Measurements from ENCODE around the gene AMZ2. TPM values are rescaled to one million over a fixed set of nuclear protein-coding genes. Genes with fewer than 3 reads are reported as not detected.
"Not testable (repeated sequence)": the region's sequence is repeated elsewhere in the genome, so short reads cannot be mapped to it uniquely, and the experiment has no call there.

AMZ2 gene
- polyA plus RNA-seq, 3 donors = 34.0 to 67.6 (median 67.2) TPM

DNA sequence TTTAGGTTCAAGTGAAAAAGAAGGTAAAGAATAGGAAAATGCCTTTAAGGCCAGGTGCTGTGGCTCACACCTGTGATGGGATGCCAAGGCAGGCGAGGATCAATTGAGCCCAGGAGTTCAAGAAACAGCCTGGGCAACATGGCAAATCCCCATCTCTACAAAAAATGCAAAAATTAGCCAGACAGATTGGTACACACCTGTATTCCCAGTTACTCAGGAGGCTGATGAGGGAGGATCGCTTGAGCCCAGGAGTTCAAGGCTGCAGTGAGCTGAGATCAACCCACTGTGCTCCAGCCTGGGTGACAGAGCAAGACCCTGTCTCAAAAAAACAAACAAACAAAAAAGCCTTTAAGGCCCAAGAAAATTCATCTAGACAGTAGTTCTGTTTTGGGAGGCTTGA lies 45.5 kb upstream of the AMZ2 start:
- H3K4me2 ChIP-seq (replicated peaks; ENCODE audit: extremely low read depth, low read length, poor library complexity, severe bottlenecking); H4K20me1 ChIP-seq (ENCODE audit: insufficient read depth, low read length); H3K36me3 Mint-ChIP-seq; H3K79me2 ChIP-seq (ENCODE audit: insufficient read depth, low read length); H3K36me3 ChIP-seq (replicated peaks in 1 of 2; ENCODE audit: control insufficient read depth in 1 of 2, insufficient read depth in 2 of 2, low read length in 2 of 2); DNase-seq; H2AFZ ChIP-seq (ENCODE audit: insufficient read depth, low read depth, low read length, poor library complexity, severe bottlenecking); intact Hi-C loops (cut with micrococcal nuclease); H3K4me3 ChIP-seq (replicated peaks in 1 of 3; ENCODE audit: low read depth in 2 of 3, low read length in 3 of 3); H3K27ac Mint-ChIP-seq; H3K27ac ChIP-seq (ENCODE audit: low read depth in 1 of 2, low read length in 2 of 2); H3K9ac ChIP-seq (ENCODE audit: insufficient read depth, low read length, poor library complexity, severe bottlenecking): not testable (repeated sequence)
- Histone ChIP-seq H3K4me1 (ENCODE audit: control insufficient read depth in 1 of 2, insufficient read depth in 2 of 2, low read length in 2 of 2) (peaks cover 50 to 64% of the 10 kb centered on the region in 2 donors), H3K9me3 (replicated peaks in 1 of 2; ENCODE audit: control insufficient read depth in 1 of 2, insufficient read depth in 1 of 2, low read length in 2 of 2) (peaks cover 0 to 15% of the 10 kb centered on the region in 2 donors), H3K27me3 (ENCODE audit: control insufficient read depth in 2 of 2, insufficient read depth in 2 of 2, low read length in 2 of 2) (peaks cover 31 to 59% of the 10 kb centered on the region in 2 donors)
- peaks cover 46% of the 10 kb centered on the region for H3K4me1 Mint-ChIP-seq
- H3K4me3 Mint-ChIP-seq = peak overlapping the region in 1 of 2 donors; percentile 51
- no CpG with 5 or more reads among the region's 2 CpGs for whole genome bisulfite sequencing (ENCODE audit: insufficient coverage)
- peaks cover 65 to 87% (median 72%) of the 10 kb centered on the region in 3 donors for H3K27me3 Mint-ChIP-seq (ENCODE audit: low read depth in 3 of 3)
- H3K9me3 Mint-ChIP-seq = peaks cover 0 to 25% (median 3%) of the 10 kb centered on the region in 7 donors

DNA sequence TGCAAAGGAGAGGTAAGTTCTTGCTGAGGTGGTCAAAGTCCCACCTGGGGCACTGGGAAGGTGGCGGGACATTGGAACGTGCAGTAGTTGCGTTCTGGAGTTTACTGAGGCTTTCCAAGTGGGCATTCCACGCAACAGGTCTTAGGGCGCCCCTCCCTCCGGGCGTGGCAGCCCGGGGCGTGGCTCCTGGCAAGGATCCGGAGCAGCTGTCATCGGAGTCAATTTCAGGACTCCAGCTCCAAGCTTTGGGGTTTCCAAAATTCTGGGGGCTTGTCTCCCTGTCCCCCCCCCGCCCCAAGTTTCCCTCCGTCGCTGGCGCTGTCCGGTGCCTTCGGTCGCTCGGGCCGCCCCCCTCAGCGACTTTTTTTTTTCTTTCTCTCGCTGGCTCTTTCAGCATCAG lies 43.1 kb upstream of the AMZ2 start:
- DNase-seq = peak in 1 of 3 donors; percentile 6
- Mint-ChIP-seq H3K27ac (peak overlapping the region in 2 of 7 donors; percentile 18 to 78), H3K4me1 (peaks cover 30% of the 10 kb centered on the region), H3K9me3 (peaks cover 0 to 11% (median 0%) of the 10 kb centered on the region in 7 donors), H3K4me3 (peak overlapping the region; percentile 90), H3K36me3 (peaks cover 11 to 16% of the 10 kb centered on the region in 2 donors), H3K27me3 (ENCODE audit: low read depth in 3 of 3) (peaks cover 43 to 64% (median 51%) of the 10 kb centered on the region in 3 donors)
- intact Hi-C loops (cut with micrococcal nuclease) = loop anchor here in 1 of 2 donors (5.0 kb wide), 1 partner anchor 43 kb away; the partner anchor contains the start of gene AMZ2
- Histone ChIP-seq H3K4me3 (replicated peaks in 1 of 3; ENCODE audit: low read depth in 2 of 3, low read length in 3 of 3) (peak overlapping the region; percentile 69 to 93 (median 80)), H3K4me1 (ENCODE audit: control insufficient read depth in 1 of 2, insufficient read depth in 2 of 2, low read length in 2 of 2) (peaks cover 31 to 39% of the 10 kb centered on the region in 2 donors), H3K79me2 (ENCODE audit: insufficient read depth, low read length) (no peaks in the 10 kb centered on the region), H2AFZ (ENCODE audit: insufficient read depth, low read depth, low read length, poor library complexity, severe bottlenecking) (peak overlapping the region; percentile 79), H3K9ac (ENCODE audit: insufficient read depth, low read length, poor library complexity, severe bottlenecking) (peak overlapping the region; percentile 75), H3K36me3 (replicated peaks in 1 of 2; ENCODE audit: control insufficient read depth in 1 of 2, insufficient read depth in 2 of 2, low read length in 2 of 2) (no peaks in the 10 kb centered on the region), H4K20me1 (ENCODE audit: insufficient read depth, low read length) (no peaks in the 10 kb centered on the region), H3K27ac (ENCODE audit: low read depth in 1 of 2, low read length in 2 of 2) (no peak overlapping the region), H3K9me3 (replicated peaks in 1 of 2; ENCODE audit: control insufficient read depth in 1 of 2, insufficient read depth in 1 of 2, low read length in 2 of 2) (no peaks in the 10 kb centered on the region), H3K27me3 (ENCODE audit: control insufficient read depth in 2 of 2, insufficient read depth in 2 of 2, low read length in 2 of 2) (peaks cover 13 to 37% of the 10 kb centered on the region in 2 donors), H3K4me2 (replicated peaks; ENCODE audit: extremely low read depth, low read length, poor library complexity, severe bottlenecking) (peak overlapping the region; percentile 79)
- 0% methylated on average over 11 of the region's 22 CpGs for WGBS (ENCODE audit: insufficient coverage)
- TF ChIP-seq, protein P1, sequence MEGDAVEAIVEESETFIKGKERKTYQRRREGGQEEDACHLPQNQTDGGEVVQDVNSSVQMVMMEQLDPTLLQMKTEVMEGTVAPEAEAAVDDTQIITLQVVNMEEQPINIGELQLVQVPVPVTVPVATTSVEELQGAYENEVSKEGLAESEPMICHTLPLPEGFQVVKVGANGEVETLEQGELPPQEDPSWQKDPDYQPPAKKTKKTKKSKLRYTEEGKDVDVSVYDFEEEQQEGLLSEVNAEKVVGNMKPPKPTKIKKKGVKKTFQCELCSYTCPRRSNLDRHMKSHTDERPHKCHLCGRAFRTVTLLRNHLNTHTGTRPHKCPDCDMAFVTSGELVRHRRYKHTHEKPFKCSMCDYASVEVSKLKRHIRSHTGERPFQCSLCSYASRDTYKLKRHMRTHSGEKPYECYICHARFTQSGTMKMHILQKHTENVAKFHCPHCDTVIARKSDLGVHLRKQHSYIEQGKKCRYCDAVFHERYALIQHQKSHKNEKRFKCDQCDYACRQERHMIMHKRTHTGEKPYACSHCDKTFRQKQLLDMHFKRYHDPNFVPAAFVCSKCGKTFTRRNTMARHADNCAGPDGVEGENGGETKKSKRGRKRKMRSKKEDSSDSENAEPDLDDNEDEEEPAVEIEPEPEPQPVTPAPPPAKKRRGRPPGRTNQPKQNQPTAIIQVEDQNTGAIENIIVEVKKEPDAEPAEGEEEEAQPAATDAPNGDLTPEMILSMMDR (IDR thresholded peaks at IDR 0.05) = no peak
